WTC11 (cell line): ENCODE measurements around the gene DCLK1. TPM values are rescaled to one million over a fixed set of nuclear protein-coding genes. Genes with fewer than 3 reads are reported as not detected.

Experiments used
- ATAC-seq: fragments of 200-7000 bp; cut with Tn5 transposase; 2 replicates; pipeline ENCODE4 v1.10.0; 2021; ENCODE audit warnings: mild to moderate bottlenecking, moderate library complexity
- CTCF ChIA-PET: fragments of 300-600 bp; sonication (Branson Sonifier 250); formaldehyde crosslinking; loops from one replicate; lab custom pipeline; 2021; ENCODE audit warnings: antibody characterized with exemption; lab: Charles Lee
- POLR2A ChIA-PET: fragments of 350-600 bp; sonication (Branson Sonifier 250); formaldehyde crosslinking; loops from one replicate; lab custom pipeline; 2021; ENCODE audit warnings: antibody characterized with exemption; lab: Charles Lee
- DNase-seq: peaks from one replicate; pipeline ENCODE4 v3.0.0; 2021; ENCODE audit warnings: low spot score
- H3K27ac Mint-ChIP-seq: 2 replicates; pipeline ENCODE4 v1.8.0; 2021; ENCODE audit warnings: mixed read lengths
- H3K27me3 Mint-ChIP-seq: 2 replicates; pipeline ENCODE4 v1.8.0; 2021; ENCODE audit warnings: low read depth, mild to moderate bottlenecking, moderate library complexity, mixed read lengths
- H3K36me3 Mint-ChIP-seq: 2 replicates; pipeline ENCODE4 v1.8.0; 2021; ENCODE audit warnings: mixed read lengths
- H3K4me1 Mint-ChIP-seq: 2 replicates; pipeline ENCODE4 v1.8.0; 2022; ENCODE audit warnings: mixed read lengths
- H3K4me3 Mint-ChIP-seq: 2 replicates; pipeline ENCODE4 v1.8.0; 2021; ENCODE audit warnings: mild to moderate bottlenecking, moderate library complexity, mixed read lengths
- H3K9me3 Mint-ChIP-seq: 2 replicates; pipeline ENCODE4 v1.8.0; 2021; ENCODE audit warnings: mixed read lengths
- ETV6 ChIP-seq: sonication (generic); formaldehyde crosslinking; IDR thresholded peaks from 2 replicates; pipeline ENCODE4 v1.8.1; 2022; ENCODE audit warnings: mild to moderate bottlenecking, missing genetic modification reagents
- FOXP1 ChIP-seq: sonication (generic); formaldehyde crosslinking; IDR thresholded peaks from 2 replicates; pipeline ENCODE4 v1.8.0; 2022; ENCODE audit warnings: missing genetic modification reagents, mild to moderate bottlenecking, moderate library complexity, borderline replicate concordance
- GRHL2 ChIP-seq: fragments of 250-450 bp; sonication (Bioruptor Pico); IDR thresholded peaks from 2 replicates; pipeline ENCODE4 v1.8.0; 2022; ENCODE audit warnings: mild to moderate bottlenecking, moderate library complexity; ENCODE audit not compliant: insufficient replicate concordance, severe bottlenecking
- JUN ChIP-seq: sonication (generic); formaldehyde crosslinking; IDR thresholded peaks from 2 replicates; pipeline ENCODE4 v1.8.0; 2023; ENCODE audit warnings: mild to moderate bottlenecking, missing genetic modification reagents
- KAT7 ChIP-seq: sonication (generic); formaldehyde crosslinking; IDR thresholded peaks from 2 replicates; pipeline ENCODE4 v1.8.1; 2023; ENCODE audit warnings: missing genetic modification reagents, mild to moderate bottlenecking, borderline replicate concordance
- MXD4 ChIP-seq: fragments of 250-450 bp; sonication (Bioruptor Pico); IDR thresholded peaks from 2 replicates; pipeline ENCODE4 v1.8.0; 2021; ENCODE audit warnings: mild to moderate bottlenecking, moderate library complexity, borderline replicate concordance
- OVOL2 ChIP-seq: fragments of 250-450 bp; sonication (Bioruptor Pico); IDR thresholded peaks from 2 replicates; pipeline ENCODE4 v1.9.0; 2021; ENCODE audit warnings: mild to moderate bottlenecking, borderline replicate concordance
- RELA ChIP-seq: sonication (generic); formaldehyde crosslinking; IDR thresholded peaks from 2 replicates; pipeline ENCODE4 v1.8.1; 2022; ENCODE audit warnings: missing genetic modification reagents, mild to moderate bottlenecking, borderline replicate concordance
- SOX15 ChIP-seq: fragments of 250-450 bp; sonication (Bioruptor Pico); IDR thresholded peaks from 2 replicates; pipeline ENCODE4 v1.9.0; 2021; ENCODE audit warnings: mild to moderate bottlenecking
- SP1 ChIP-seq: sonication (generic); formaldehyde crosslinking; conservative IDR thresholded peaks from 2 replicates; pipeline ENCODE4 v1.8.1; 2022; ENCODE audit warnings: missing genetic modification reagents
- TEAD1 ChIP-seq: sonication (generic); formaldehyde crosslinking; IDR thresholded peaks from 2 replicates; pipeline ENCODE4 v1.8.0; 2022; ENCODE audit warnings: mild to moderate bottlenecking, missing genetic modification reagents
- ZBTB21 ChIP-seq: sonication (generic); formaldehyde crosslinking; IDR thresholded peaks from 2 replicates; pipeline ENCODE4 v1.8.1; 2023; ENCODE audit warnings: mild to moderate bottlenecking, missing genetic modification reagents, borderline replicate concordance
- ZNF219 ChIP-seq: sonication (generic); formaldehyde crosslinking; IDR thresholded peaks from 2 replicates; pipeline ENCODE4 v1.8.0; 2023; ENCODE audit warnings: missing genetic modification reagents, mild to moderate bottlenecking, borderline replicate concordance
- ZNF232 ChIP-seq: sonication (generic); formaldehyde crosslinking; IDR thresholded peaks from 2 replicates; pipeline ENCODE4 v1.8.0; 2022; ENCODE audit warnings: mild to moderate bottlenecking, missing genetic modification reagents
- ZNF263 ChIP-seq: sonication (generic); formaldehyde crosslinking; IDR thresholded peaks from 2 replicates; pipeline ENCODE4 v1.8.1; 2022; ENCODE audit warnings: low read depth, mild to moderate bottlenecking, moderate library complexity, missing genetic modification reagents
- total RNA-seq: library from RNA; stranded (reverse); gene quantifications from 3 replicates; pipeline ENCODE4 v1.2.3, GENCODE V29; 2021
- TF ChIP-seq, protein P1 (sequence below): fragments of 250-450 bp; sonication (Bioruptor Pico); IDR thresholded peaks from 2 replicates; pipeline ENCODE4 v1.8.0; 2021; ENCODE audit warnings: mild to moderate bottlenecking
- TF ChIP-seq, protein P2 (sequence below): sonication (generic); formaldehyde crosslinking; IDR thresholded peaks from 2 replicates; pipeline ENCODE4 v1.8.0; 2022; ENCODE audit warnings: mild to moderate bottlenecking, missing genetic modification reagents
- TF ChIP-seq, protein P3 (sequence below): sonication (generic); formaldehyde crosslinking; IDR thresholded peaks from 2 replicates; pipeline ENCODE4 v1.8.0; 2023; ENCODE audit warnings: missing genetic modification reagents, mild to moderate bottlenecking, borderline replicate concordance
- TF ChIP-seq, protein P4 (sequence below): sonication (generic); formaldehyde crosslinking; IDR thresholded peaks from 2 replicates; pipeline ENCODE4 v1.8.1; 2022; ENCODE audit warnings: low read depth, mild to moderate bottlenecking, moderate library complexity, missing genetic modification reagents, borderline replicate concordance
- TF ChIP-seq, protein P5 (sequence below): sonication (generic); formaldehyde crosslinking; conservative IDR thresholded peaks from 2 replicates; pipeline ENCODE4 v1.8.1; 2023; ENCODE audit warnings: mild to moderate bottlenecking, low read depth, missing genetic modification reagents, moderate library complexity
- TF ChIP-seq, protein P6 (sequence below): sonication (generic); formaldehyde crosslinking; IDR thresholded peaks from 2 replicates; pipeline ENCODE4 v1.8.0; 2022; ENCODE audit warnings: mild to moderate bottlenecking, missing genetic modification reagents
- TF ChIP-seq, protein P7 (sequence below): sonication (generic); formaldehyde crosslinking; IDR thresholded peaks from 2 replicates; pipeline ENCODE4 v1.8.1; 2022; ENCODE audit warnings: missing genetic modification reagents, borderline replicate concordance

DCLK1 gene
- total RNA-seq, 1 experiment from 2014 or later: 18.5 TPM

DNA sequence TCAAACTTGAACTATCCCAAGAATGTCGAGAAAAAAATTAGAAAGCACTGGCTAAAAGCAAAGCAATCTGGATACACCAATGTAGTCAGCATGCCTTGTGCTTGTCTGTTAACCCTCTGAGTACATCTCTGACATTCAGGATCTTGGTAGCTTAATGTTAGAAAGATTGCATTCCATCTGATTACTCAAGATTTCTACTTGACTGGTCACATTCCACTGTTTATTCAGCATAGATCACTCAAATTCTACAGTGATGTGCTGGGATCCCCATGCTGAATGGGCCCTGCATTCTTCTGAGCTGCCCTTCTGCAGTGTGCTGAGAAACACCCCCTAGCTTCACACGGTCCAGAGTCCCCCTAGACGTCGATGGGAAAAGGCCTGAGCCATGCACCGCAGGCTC, 359.3 kb downstream of the DCLK1 start (continued):
- no peak for TF ChIP-seq GRHL2 (CRISPR knock-in tag)
- no peak for TF ChIP-seq JUN (CRISPR knock-in tag)
- TF ChIP-seq OVOL2 (CRISPR knock-in tag): no peak
- no peak for TF ChIP-seq ZNF219 (CRISPR knock-in tag)
- TF ChIP-seq SP1: no peak

DNA sequence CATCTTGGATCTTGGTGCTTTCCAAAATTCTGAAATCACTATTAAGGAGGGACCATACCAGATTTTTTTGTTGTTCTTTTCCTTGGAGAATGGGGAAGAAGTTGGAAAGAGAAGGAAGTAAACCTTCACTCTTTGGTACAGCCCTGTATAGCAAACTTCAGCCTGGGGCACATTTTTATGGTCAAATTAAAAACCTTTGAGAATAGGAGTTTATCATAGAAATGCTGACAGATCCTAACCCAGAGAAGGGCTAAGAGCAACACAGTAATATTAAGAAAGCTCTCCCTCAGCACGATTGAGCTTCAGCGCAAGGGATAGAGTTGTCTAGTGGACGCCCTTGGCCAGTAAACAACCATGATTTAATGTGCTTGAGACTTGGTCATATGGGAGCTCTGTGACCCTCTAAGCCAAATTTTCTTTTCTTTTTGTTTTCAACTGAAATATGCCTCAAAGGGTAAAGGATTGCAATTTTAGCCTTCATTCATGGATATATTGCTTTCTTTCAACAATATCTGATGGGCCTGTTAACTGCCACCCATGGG, 360.4 kb downstream of the DCLK1 start:
- H3K4me3 Mint-ChIP-seq: no peak overlapping the region
- no peaks in the 10 kb centered on the region for H3K36me3 Mint-ChIP-seq
- TF ChIP-seq, protein P1, sequence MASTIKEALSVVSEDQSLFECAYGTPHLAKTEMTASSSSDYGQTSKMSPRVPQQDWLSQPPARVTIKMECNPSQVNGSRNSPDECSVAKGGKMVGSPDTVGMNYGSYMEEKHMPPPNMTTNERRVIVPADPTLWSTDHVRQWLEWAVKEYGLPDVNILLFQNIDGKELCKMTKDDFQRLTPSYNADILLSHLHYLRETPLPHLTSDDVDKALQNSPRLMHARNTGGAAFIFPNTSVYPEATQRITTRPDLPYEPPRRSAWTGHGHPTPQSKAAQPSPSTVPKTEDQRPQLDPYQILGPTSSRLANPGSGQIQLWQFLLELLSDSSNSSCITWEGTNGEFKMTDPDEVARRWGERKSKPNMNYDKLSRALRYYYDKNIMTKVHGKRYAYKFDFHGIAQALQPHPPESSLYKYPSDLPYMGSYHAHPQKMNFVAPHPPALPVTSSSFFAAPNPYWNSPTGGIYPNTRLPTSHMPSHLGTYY: no peak
- no peak for TF ChIP-seq ETV6 (CRISPR knock-in tag)
- TF ChIP-seq, protein P2, sequence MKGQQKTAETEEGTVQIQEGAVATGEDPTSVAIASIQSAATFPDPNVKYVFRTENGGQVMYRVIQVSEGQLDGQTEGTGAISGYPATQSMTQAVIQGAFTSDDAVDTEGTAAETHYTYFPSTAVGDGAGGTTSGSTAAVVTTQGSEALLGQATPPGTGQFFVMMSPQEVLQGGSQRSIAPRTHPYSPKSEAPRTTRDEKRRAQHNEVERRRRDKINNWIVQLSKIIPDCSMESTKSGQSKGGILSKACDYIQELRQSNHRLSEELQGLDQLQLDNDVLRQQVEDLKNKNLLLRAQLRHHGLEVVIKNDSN (CRISPR knock-in tag): no peak
- no peak for TF ChIP-seq TEAD1
- TF ChIP-seq, protein P3, sequence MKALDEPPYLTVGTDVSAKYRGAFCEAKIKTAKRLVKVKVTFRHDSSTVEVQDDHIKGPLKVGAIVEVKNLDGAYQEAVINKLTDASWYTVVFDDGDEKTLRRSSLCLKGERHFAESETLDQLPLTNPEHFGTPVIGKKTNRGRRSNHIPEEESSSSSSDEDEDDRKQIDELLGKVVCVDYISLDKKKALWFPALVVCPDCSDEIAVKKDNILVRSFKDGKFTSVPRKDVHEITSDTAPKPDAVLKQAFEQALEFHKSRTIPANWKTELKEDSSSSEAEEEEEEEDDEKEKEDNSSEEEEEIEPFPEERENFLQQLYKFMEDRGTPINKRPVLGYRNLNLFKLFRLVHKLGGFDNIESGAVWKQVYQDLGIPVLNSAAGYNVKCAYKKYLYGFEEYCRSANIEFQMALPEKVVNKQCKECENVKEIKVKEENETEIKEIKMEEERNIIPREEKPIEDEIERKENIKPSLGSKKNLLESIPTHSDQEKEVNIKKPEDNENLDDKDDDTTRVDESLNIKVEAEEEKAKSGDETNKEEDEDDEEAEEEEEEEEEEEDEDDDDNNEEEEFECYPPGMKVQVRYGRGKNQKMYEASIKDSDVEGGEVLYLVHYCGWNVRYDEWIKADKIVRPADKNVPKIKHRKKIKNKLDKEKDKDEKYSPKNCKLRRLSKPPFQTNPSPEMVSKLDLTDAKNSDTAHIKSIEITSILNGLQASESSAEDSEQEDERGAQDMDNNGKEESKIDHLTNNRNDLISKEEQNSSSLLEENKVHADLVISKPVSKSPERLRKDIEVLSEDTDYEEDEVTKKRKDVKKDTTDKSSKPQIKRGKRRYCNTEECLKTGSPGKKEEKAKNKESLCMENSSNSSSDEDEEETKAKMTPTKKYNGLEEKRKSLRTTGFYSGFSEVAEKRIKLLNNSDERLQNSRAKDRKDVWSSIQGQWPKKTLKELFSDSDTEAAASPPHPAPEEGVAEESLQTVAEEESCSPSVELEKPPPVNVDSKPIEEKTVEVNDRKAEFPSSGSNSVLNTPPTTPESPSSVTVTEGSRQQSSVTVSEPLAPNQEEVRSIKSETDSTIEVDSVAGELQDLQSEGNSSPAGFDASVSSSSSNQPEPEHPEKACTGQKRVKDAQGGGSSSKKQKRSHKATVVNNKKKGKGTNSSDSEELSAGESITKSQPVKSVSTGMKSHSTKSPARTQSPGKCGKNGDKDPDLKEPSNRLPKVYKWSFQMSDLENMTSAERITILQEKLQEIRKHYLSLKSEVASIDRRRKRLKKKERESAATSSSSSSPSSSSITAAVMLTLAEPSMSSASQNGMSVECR (CRISPR knock-in tag): no peak
- TF ChIP-seq, protein P4, sequence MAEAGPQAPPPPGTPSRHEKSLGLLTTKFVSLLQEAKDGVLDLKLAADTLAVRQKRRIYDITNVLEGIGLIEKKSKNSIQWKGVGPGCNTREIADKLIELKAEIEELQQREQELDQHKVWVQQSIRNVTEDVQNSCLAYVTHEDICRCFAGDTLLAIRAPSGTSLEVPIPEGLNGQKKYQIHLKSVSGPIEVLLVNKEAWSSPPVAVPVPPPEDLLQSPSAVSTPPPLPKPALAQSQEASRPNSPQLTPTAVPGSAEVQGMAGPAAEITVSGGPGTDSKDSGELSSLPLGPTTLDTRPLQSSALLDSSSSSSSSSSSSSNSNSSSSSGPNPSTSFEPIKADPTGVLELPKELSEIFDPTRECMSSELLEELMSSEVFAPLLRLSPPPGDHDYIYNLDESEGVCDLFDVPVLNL (CRISPR knock-in tag): no peak
- no peak for TF ChIP-seq ZBTB21 (CRISPR knock-in tag)
- TF ChIP-seq MXD4 (CRISPR knock-in tag): no peak
- no peak for TF ChIP-seq ZNF232 (CRISPR knock-in tag)
- no peak for TF ChIP-seq FOXP1 (CRISPR knock-in tag)
- no peak for TF ChIP-seq SOX15 (CRISPR knock-in tag)
- TF ChIP-seq, protein P5, sequence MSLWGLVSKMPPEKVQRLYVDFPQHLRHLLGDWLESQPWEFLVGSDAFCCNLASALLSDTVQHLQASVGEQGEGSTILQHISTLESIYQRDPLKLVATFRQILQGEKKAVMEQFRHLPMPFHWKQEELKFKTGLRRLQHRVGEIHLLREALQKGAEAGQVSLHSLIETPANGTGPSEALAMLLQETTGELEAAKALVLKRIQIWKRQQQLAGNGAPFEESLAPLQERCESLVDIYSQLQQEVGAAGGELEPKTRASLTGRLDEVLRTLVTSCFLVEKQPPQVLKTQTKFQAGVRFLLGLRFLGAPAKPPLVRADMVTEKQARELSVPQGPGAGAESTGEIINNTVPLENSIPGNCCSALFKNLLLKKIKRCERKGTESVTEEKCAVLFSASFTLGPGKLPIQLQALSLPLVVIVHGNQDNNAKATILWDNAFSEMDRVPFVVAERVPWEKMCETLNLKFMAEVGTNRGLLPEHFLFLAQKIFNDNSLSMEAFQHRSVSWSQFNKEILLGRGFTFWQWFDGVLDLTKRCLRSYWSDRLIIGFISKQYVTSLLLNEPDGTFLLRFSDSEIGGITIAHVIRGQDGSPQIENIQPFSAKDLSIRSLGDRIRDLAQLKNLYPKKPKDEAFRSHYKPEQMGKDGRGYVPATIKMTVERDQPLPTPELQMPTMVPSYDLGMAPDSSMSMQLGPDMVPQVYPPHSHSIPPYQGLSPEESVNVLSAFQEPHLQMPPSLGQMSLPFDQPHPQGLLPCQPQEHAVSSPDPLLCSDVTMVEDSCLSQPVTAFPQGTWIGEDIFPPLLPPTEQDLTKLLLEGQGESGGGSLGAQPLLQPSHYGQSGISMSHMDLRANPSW (CRISPR knock-in tag): no peak
- TF ChIP-seq, protein P6, sequence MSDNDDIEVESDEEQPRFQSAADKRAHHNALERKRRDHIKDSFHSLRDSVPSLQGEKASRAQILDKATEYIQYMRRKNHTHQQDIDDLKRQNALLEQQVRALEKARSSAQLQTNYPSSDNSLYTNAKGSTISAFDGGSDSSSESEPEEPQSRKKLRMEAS (CRISPR knock-in tag): no peak
- no peak for TF ChIP-seq OVOL2 (CRISPR knock-in tag)
- TF ChIP-seq KAT7 (CRISPR knock-in tag): no peak
- TF ChIP-seq ZNF263 (CRISPR knock-in tag): no peak
- no peak for TF ChIP-seq RELA (CRISPR knock-in tag)
- TF ChIP-seq, protein P7, sequence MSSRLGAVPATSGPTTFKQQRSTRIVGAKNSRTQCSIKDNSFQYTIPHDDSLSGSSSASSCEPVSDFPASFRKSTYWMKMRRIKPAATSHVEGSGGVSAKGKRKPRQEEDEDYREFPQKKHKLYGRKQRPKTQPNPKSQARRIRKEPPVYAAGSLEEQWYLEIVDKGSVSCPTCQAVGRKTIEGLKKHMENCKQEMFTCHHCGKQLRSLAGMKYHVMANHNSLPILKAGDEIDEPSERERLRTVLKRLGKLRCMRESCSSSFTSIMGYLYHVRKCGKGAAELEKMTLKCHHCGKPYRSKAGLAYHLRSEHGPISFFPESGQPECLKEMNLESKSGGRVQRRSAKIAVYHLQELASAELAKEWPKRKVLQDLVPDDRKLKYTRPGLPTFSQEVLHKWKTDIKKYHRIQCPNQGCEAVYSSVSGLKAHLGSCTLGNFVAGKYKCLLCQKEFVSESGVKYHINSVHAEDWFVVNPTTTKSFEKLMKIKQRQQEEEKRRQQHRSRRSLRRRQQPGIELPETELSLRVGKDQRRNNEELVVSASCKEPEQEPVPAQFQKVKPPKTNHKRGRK: no peak
- ChIA-PET CTCF (no interaction called here), POLR2A (no interaction called here)
- 0 out of 2 replicates have a peak, but pooled peaks cover 2% of the 10 kb centered on the region for H3K4me1 Mint-ChIP-seq
- no peak overlapping the region for H3K27ac Mint-ChIP-seq
- H3K9me3 Mint-ChIP-seq: no peaks in the 10 kb centered on the region
- no peak for DNase-seq
- no peaks in the 10 kb centered on the region; the same call in 1 of the 2 replicates for H3K27me3 Mint-ChIP-seq
- no peak for ATAC-seq
